Measurements from ENCODE around the gene C15orf40.

DNA sequence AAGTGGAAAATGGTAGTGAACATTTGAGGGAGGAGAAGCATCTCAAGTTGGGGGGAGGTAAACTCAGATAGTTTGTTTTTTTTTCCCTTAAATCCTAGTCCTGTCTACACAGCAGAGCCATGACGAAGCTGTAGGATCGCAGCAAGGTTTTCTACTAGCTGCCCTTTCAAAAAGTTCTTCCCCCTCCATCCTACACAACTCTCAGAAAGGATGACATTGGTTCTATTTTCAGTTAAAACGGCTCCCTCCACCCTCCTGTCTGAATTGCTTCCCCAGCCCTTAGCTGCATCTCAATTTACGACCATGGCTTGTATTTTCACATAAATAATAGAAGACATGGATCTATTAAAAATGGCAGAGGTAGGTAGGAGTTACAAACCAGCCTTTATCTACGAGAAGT is 61.1 kb downstream of the C15orf40 start:
- TF ChIP-seq CTCF (IDR thresholded peaks at IDR 0.05) (no peak), POLR2A (IDR thresholded peaks at IDR 0.05) (no peak), EP300 (IDR thresholded peaks at IDR 0.05) (no peak)

Data from ovary (tissue), 3 donors.